Transverse colon (tissue), 4 donors: ENCODE results near the gene ITLN2. TPM values are rescaled to one million over a fixed set of nuclear protein-coding genes. Genes with fewer than 3 reads are reported as not detected.
"Not testable (repeated sequence)": the region's sequence is repeated elsewhere in the genome, so short reads cannot be mapped to it uniquely, and the experiment has no call there.

Experiments
- DNase-seq: peaks from one replicate; pipeline ENCODE4 v3.0.0-alpha.2; 2019
- H3K27ac ChIP-seq, 4 donors: fragments of 200-600 bp; sonication (generic); 2 replicates each; pipeline ENCODE4 v1.5.1; 2016 to 2018; ENCODE audit warnings: inconsistent platforms in 4 of 4
- H3K27me3 ChIP-seq: fragments of 200-600 bp; sonication (generic); 2 replicates; pipeline ENCODE4 v1.5.1; 2017; ENCODE audit warnings: inconsistent platforms
- H3K36me3 ChIP-seq, 4 donors: fragments of 200-600 bp; sonication (generic); 2 replicates each; pipeline ENCODE4 v1.5.1; 2017 to 2019; ENCODE audit warnings: inconsistent platforms in 4 of 4
- H3K4me1 ChIP-seq, 4 donors: fragments of 200-600 bp; sonication (generic); 2 replicates each; pipeline ENCODE4 v1.5.1; 2017 to 2020; ENCODE audit warnings: inconsistent platforms in 4 of 4
- H3K4me3 ChIP-seq, 4 donors: fragments of 200-600 bp; sonication (generic); 1 replicate in 1 of 4; 2 replicates in 3 of 4; pipeline versions ENCODE4 v1.5.1 to v1.6.1; 2017 to 2019; ENCODE audit warnings: inconsistent platforms in 4 of 4
- H3K9me3 ChIP-seq, 2 donors: fragments of 200-600 bp; sonication (generic); 2 replicates each; pipeline ENCODE4 v1.5.1; 2017 to 2019; ENCODE audit warnings: inconsistent platforms in 2 of 2
- EP300 ChIP-seq: sonication (generic); formaldehyde crosslinking; IDR thresholded peaks from one replicate; pipeline ENCODE4 v1.6.1; 2017; ENCODE audit warnings: antibody characterized with exemption, low read depth
- POLR2A ChIP-seq: fragments of 450-650 bp; IDR thresholded peaks from one replicate; pipeline ENCODE4 v1.6.1; 2016; ENCODE audit warnings: antibody characterized with exemption, mild to moderate bottlenecking, moderate library complexity
- POLR2AphosphoS5 ChIP-seq, 3 donors: sonication (generic); formaldehyde crosslinking; IDR thresholded peaks; one replicate each; pipeline ENCODE4 v1.6.1; 2016; ENCODE audit warnings: antibody characterized with exemption in 3 of 3
- WGBS, 2 donors: methylation state at CpG; one replicate each; pipeline ENCODE4 v1.1.5; 2018; ENCODE audit warnings: low coverage in 1 of 2; 5-methylcytosine and 5-hydroxymethylcytosine counted together
- in situ Hi-C, 4 donors: fragments of 200-750 bp; cut with MboI; loops; one replicate each; pipeline versions ENCODE4 v1.15.0 to v1.15.1; 2017; ENCODE audit warnings: low sequenced_read_pairs in 3 of 4, low pct_ligation_motif_present in 1 of 4, low pct_unique_long_range_greater_than_20kb in 1 of 4
- intact Hi-C: fragments of 100-400 bp; cut with DNase I; formaldehyde crosslinking; loops from one replicate; pipeline ENCODE4 v1.15.1; 2023; ENCODE audit warnings: low total_unique reads
- total RNA-seq, 4 donors: library from RNA; depleted of rRNA; stranded (reverse); fragments of >200 nt; gene quantifications; one replicate each; pipeline ENCODE4 v1.1.0, GENCODE V29; 2016
- TF ChIP-seq, protein P1 (sequence below), 5 experiments: fragments of 200-600 bp in 3 of 5; fragments of 450-650 bp in 2 of 5; sonication (generic) in 3 of 5; IDR thresholded peaks; 1 replicate in 2 of 5; 2 replicates in 3 of 5; pipeline ENCODE4 v1.5.1; 2016 to 2017; ENCODE audit warnings: antibody characterized with exemption in 5 of 5, inconsistent platforms in 3 of 5, mild to moderate bottlenecking in 2 of 5, moderate library complexity in 1 of 5

ITLN2 gene
- total RNA-seq, 4 donors from 2014 or later: not detected

DNA sequence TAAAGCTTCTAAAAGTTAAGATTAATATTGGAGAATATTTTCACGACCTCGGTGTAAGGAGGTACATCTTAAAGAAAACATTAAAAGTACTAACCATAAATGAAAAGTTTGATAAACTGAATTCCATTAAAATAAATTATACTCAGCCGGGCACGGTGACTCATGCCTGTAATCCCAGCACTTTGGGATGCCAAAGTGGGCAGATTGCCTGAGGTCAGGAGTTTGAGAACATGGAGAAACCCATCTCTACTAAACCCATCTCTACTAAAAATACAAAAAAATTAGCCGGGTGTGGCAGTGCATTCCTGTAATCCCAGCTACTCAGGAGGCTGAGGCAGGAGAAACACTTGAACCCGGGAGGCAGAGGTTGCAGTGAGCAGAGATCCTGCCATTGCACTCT, 8.7 kb downstream of the ITLN2 start:
- H3K4me3 ChIP-seq, H3K36me3 ChIP-seq, H3K27me3 ChIP-seq, DNase-seq, in situ Hi-C loops, H3K27ac ChIP-seq, H3K4me1 ChIP-seq, H3K9me3 ChIP-seq, intact Hi-C loops: not testable (repeated sequence)
- WGBS, 2 donors: 86 to 90% methylated on average over 6 of the region's 6 CpGs

DNA sequence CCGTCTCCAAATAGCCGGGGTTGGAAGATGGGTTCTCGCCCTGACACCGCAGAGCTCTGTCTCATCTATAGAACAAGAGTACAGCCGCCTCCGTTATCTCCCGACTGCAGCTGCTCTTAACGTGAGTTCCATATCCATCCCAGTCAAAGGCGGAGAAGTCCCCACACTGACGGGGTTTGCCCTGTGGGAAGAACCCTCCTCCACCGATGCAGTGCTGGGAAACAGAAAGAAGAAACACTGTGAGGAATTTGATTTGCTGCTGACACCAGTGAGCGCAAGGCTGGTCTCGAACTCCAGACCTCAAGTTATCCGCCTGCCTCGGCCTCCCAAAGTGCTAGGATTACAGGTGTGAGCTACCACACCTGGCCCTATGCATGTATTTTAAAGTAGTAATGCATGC, 9.5 kb downstream of the ITLN2 start:
- Histone ChIP-seq H3K4me1 (peaks cover 0 to 9% (median 3%) of the 10 kb centered on the region in 4 donors), H3K27ac (no peak overlapping the region), H3K36me3 (no peaks in the 10 kb centered on the region), H3K9me3 (no peaks in the 10 kb centered on the region), H3K4me3 (no peak overlapping the region), H3K27me3 (no peaks in the 10 kb centered on the region)
- in situ Hi-C loops: no loop called here
- 93 to 96% methylated on average over 10 to 15 of the region's 15 CpGs for WGBS, 2 donors
- TF ChIP-seq, protein P1, sequence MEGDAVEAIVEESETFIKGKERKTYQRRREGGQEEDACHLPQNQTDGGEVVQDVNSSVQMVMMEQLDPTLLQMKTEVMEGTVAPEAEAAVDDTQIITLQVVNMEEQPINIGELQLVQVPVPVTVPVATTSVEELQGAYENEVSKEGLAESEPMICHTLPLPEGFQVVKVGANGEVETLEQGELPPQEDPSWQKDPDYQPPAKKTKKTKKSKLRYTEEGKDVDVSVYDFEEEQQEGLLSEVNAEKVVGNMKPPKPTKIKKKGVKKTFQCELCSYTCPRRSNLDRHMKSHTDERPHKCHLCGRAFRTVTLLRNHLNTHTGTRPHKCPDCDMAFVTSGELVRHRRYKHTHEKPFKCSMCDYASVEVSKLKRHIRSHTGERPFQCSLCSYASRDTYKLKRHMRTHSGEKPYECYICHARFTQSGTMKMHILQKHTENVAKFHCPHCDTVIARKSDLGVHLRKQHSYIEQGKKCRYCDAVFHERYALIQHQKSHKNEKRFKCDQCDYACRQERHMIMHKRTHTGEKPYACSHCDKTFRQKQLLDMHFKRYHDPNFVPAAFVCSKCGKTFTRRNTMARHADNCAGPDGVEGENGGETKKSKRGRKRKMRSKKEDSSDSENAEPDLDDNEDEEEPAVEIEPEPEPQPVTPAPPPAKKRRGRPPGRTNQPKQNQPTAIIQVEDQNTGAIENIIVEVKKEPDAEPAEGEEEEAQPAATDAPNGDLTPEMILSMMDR (IDR thresholded peaks at IDR 0.05): no peak
- no peak for TF ChIP-seq EP300
- TF ChIP-seq POLR2A: no peak
- TF ChIP-seq POLR2AphosphoS5 (IDR thresholded peaks at IDR 0.05): no peak
- intact Hi-C loops: no loop called here
- DNase-seq: no peak

DNA sequence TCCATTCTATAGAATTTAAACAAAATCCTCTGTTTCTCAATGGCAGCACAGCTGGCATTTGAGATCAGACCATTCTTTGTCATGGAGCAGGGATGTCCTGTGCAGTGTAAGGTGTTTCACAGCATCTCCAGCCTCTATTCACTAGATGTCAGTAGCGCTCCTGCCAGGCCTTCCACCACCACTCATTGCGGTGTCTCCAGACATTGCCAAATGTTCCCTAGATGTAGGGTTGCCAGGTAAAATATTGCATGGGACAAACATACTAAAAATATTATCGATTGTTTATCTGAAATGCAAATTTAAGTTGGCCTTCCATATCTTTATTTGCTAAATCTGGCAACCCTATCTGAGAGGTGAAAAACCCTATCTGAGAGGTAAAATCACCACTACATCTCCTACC, 11.7 kb downstream of the ITLN2 start:
- WGBS, 2 donors: 80 to 89% methylated on average over 3 of the region's 3 CpGs
- intact Hi-C loops: no loop called here

DNA sequence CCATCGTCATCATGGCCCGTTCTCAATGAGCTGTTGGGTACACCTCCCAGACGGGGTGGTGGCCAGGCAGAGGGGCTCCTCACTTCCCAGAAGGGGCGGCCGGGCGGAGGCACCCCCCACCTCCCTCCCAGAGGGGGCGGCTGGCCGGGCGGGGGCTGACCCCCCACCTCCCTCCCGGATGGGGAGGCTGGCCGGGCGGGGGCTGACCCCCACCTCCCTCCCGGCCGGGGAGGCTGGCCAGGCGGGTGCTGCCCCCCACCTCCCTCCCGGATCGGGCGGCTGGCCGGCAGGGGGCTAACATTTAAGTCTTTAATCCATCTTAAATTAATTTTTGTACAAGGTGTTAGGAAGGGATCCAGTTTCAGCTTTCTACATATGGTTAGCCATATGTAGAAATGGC, 17.9 kb downstream of the ITLN2 start:
- H3K4me1 ChIP-seq, H3K27ac ChIP-seq, DNase-seq, in situ Hi-C loops, H3K27me3 ChIP-seq, H3K4me3 ChIP-seq, H3K36me3 ChIP-seq, H3K9me3 ChIP-seq, intact Hi-C loops: not testable (repeated sequence)
- WGBS, 2 donors: 94% methylated on average over 17 of the region's 19 CpGs; no CpG with 5 or more reads in 1 of the 2 donors

More for the DNA sequence above, 11.7 kb downstream of the ITLN2 start:
- no peak for TF ChIP-seq POLR2A
- TF ChIP-seq, protein P1 (IDR thresholded peaks at IDR 0.05): no peak
- TF ChIP-seq POLR2AphosphoS5 (IDR thresholded peaks at IDR 0.05): no peak
- no peak for TF ChIP-seq EP300
- Histone ChIP-seq H3K27me3 (no peaks in the 10 kb centered on the region), H3K4me3 (no peak overlapping the region), H3K4me1 (peaks cover 0 to 6% (median 1%) of the 10 kb centered on the region in 4 donors), H3K27ac (no peak overlapping the region), H3K36me3 (no peaks in the 10 kb centered on the region), H3K9me3 (no peaks in the 10 kb centered on the region)
- no peak for DNase-seq
- in situ Hi-C loops: no loop called here

DNA sequence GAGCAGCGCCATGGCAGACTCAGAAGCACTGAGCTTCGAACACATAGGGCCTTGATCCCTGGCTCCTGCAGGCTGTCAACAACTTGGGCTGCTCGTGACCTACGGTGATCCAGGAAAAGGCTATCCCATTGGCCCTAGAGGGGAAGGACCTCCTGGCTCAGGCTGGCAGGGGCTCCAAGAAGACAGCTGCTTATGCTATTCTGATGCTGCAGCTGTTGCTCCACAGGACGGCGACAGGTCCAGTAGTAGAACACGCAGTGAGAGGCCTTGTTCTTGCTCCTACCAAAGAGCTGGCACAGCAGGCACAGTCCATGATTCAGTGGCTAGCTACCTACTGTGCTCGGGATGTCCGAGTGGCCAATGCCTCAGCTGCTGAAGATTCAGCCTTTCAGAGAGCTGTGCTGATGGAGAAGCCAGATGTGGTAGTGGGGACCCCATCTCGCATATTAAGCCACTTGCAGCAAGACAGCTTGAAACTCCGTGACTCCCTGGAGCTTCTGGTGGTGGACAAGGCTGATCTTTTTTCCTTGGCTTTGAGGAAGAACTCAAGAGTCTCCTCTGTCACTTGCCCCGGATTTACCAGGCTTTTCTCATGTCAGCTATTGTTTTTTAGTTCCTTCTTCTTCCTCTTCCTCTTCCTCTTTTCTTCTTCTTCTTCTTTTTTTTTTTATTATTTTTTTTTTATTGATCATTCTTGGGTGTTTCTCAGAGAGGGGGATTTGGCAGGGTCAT, 18.9 kb downstream of the ITLN2 start:
- in situ Hi-C loops: no loop called here
- Histone ChIP-seq H3K36me3 (no peaks in the 10 kb centered on the region), H3K27me3 (no peaks in the 10 kb centered on the region), H3K4me1 (no peaks in the 10 kb centered on the region), H3K4me3 (no peak overlapping the region), H3K9me3 (no peaks in the 10 kb centered on the region), H3K27ac (no peak overlapping the region)
- intact Hi-C loops: no loop called here
- TF ChIP-seq EP300 (no peak), POLR2AphosphoS5 (IDR thresholded peaks at IDR 0.05) (no peak), POLR2A (no peak)
- TF ChIP-seq, protein P1 (IDR thresholded peaks at IDR 0.05): no peak
- DNase-seq: no peak
- 46 to 81% methylated on average over 2 to 12 of the region's 12 CpGs for WGBS, 2 donors

DNA sequence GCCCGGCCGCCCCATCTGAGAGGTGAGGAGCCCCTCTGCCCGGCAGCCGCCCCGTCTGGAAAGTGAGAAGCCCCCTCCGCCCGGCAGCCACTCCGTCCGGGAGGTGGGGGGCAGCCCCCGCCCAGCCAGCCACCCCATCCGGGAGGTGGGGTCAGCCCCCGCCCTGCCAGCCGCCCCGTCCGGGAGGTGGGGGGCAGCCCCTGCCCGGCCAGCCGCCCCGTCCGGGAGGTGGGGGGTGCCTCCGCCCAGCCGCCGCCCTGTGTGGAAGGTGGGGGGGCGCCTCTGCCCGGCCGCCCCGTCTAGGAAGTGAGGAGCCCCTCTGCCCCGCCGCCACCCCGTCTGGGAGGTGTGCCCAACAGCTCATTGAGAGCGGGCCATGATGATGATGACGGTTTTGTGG, 21.3 kb downstream of the ITLN2 start:
- H3K9me3 ChIP-seq, DNase-seq, H3K4me3 ChIP-seq, H3K27ac ChIP-seq, H3K36me3 ChIP-seq, in situ Hi-C loops, intact Hi-C loops, H3K4me1 ChIP-seq, H3K27me3 ChIP-seq: not testable (repeated sequence)
- 97 to 100% methylated on average over 1 to 29 of the region's 31 CpGs for WGBS, 2 donors
